ENCODE results near the gene FGF19. TPM values are rescaled to one million over a fixed set of nuclear protein-coding genes. Genes with fewer than 3 reads are reported as not detected.

FGF19 gene
- total RNA-seq, 1 donor: not detected

DNA sequence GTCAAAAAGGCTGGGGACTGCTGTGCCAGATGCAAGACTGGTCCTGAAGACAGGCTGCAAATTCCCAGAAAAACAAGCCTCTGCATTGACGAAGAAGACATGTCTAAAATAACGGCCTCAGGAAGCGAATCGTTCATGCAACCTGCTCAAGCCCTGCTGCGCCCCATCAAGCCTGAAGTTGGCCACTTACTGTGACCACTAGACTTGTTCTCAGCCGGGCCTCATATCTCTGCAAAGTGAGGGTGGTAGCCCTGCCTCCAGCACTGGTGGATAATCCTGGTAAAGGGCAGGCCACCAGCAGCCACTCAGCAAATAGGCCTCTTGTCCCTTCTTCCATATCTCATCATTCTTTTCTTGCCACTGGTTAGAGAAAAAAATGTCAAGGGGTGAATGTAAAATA, 40.5 kb downstream of the FGF19 start:
- TF ChIP-seq, protein P1, sequence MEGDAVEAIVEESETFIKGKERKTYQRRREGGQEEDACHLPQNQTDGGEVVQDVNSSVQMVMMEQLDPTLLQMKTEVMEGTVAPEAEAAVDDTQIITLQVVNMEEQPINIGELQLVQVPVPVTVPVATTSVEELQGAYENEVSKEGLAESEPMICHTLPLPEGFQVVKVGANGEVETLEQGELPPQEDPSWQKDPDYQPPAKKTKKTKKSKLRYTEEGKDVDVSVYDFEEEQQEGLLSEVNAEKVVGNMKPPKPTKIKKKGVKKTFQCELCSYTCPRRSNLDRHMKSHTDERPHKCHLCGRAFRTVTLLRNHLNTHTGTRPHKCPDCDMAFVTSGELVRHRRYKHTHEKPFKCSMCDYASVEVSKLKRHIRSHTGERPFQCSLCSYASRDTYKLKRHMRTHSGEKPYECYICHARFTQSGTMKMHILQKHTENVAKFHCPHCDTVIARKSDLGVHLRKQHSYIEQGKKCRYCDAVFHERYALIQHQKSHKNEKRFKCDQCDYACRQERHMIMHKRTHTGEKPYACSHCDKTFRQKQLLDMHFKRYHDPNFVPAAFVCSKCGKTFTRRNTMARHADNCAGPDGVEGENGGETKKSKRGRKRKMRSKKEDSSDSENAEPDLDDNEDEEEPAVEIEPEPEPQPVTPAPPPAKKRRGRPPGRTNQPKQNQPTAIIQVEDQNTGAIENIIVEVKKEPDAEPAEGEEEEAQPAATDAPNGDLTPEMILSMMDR (IDR thresholded peaks at IDR 0.05; ENCODE audit: insufficient read depth, low read length): no peak
- no peak overlapping the region for H3K4me3 ChIP-seq (ENCODE audit: low read depth, low read length)
- no peak for DNase-seq (ENCODE audit: low read depth)

DNA sequence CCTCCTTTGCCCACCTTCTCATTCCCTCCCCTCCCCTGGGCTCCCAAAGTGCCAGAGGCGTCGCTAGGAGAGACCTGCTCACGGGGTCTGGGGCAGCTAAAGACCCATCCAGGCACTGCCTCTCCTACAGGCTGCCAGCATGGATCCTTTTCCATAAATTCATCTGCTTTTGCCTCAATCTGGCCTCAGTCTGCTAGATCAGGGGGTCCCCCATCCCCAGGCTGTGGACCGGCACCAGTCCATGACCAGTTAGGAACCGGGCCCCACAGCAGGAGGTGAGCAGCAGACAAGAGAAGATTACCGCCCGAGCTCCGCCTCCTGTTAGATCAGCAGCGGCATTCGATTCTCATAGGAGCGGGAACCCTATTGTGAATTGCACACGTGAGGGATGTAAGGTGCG, 41.0 kb downstream of the FGF19 start:
- no peak for DNase-seq (ENCODE audit: low read depth)
- TF ChIP-seq, protein P1 (IDR thresholded peaks at IDR 0.05; ENCODE audit: insufficient read depth, low read length): no peak
- H3K4me3 ChIP-seq (ENCODE audit: low read depth, low read length): no peak overlapping the region

GRCh38 chr11:69662021-69662698, 41.7 kb downstream of the FGF19 start:
- no peak overlapping the region for H3K4me3 ChIP-seq (ENCODE audit: low read depth, low read length)
- peak; percentile 39 for DNase-seq (ENCODE audit: low read depth)
- TF ChIP-seq, protein P1 (IDR thresholded peaks at IDR 0.05; ENCODE audit: insufficient read depth, low read length): peak; percentile 24

- no peak for DNase-seq (ENCODE audit: low read depth)
Observed at GRCh38 chr11:69661413-69661715, 42.5 kb downstream of the FGF19 start.

DNA sequence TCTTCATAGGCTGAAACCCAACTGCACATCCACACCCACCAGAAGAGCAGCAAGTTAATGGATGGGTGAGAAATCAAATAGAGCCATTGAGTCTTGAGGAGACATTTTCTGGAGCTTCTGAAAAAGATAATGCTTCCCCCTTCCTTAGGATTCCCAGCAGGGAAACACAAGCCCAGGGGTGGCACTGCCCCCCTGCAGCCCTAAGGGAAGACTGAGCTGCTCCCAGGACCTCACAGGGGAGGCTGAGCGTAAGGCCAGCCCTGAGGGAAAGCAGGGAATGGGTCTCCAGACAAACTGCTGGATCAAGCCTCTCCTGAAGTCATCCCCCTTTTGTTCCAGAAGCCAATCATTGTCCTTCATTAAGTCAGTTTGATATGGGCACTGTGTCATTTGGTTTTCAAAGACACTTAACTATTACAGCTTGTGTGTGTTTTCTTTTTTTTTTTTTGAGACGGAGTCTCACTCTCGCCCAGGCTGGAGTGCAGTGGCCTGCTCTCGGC, 43.8 kb downstream of the FGF19 start:
- no peak for DNase-seq (ENCODE audit: low read depth)
- TF ChIP-seq, protein P1 (IDR thresholded peaks at IDR 0.05; ENCODE audit: insufficient read depth, low read length): no peak
- no peak overlapping the region for H3K4me3 ChIP-seq (ENCODE audit: low read depth, low read length)

More at GRCh38 chr11:69661413-69661715, 42.5 kb downstream of the FGF19 start:
- no peak overlapping the region for H3K4me3 ChIP-seq (ENCODE audit: low read depth, low read length)
- TF ChIP-seq, protein P1 (IDR thresholded peaks at IDR 0.05; ENCODE audit: insufficient read depth, low read length): no peak

DNA sequence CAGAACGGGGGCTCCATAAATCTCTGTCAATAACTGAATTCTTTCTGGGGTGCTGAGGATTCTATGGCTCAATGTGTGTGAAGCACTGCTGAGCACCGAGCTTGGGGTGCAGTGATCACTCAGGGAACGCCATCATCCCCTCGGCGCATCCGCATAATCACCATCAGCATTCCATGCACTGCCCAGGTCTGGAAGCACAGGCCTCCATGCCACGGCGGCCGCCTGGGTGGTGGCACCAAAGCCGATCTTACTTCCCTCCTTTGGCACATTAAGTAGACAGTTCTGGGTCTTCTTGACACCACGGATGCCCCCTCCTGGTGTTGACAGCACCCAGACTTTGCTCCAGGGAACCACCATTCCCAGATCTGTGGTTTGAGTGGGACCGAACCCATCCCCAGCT, 44.2 kb downstream of the FGF19 start:
- TF ChIP-seq, protein P1 (IDR thresholded peaks at IDR 0.05; ENCODE audit: insufficient read depth, low read length): no peak
- DNase-seq (ENCODE audit: low read depth): no peak

More for the DNA sequence above, 44.2 kb downstream of the FGF19 start:
- no peak overlapping the region for H3K4me3 ChIP-seq (ENCODE audit: low read depth, low read length)
